Measurements from ENCODE around the gene CIDEA.

CIDEA gene

GRCh38 chr18:12274793-12275192 lies 20.6 kb downstream of the CIDEA start:
- no peak for DNase-seq (ENCODE audit: low spot score)

GRCh38 chr18:12276736-12277554 lies 22.8 kb downstream of the CIDEA start:
- no peak for DNase-seq (ENCODE audit: low spot score)

- peak; percentile 55 for DNase-seq (ENCODE audit: low spot score)
These were observed 24.1 kb downstream of the CIDEA start for GRCh38 chr18:12278215-12278671.

GRCh38 chr18:12278741-12279682 lies 24.9 kb downstream of the CIDEA start:
- DNase-seq (ENCODE audit: low spot score) = no peak

GRCh38 chr18:12279781-12280531 lies 25.8 kb downstream of the CIDEA start:
- no peak for DNase-seq (ENCODE audit: low spot score)

GRCh38 chr18:12281861-12282260 lies 27.7 kb downstream of the CIDEA start:
- no peak for DNase-seq (ENCODE audit: low spot score)

GRCh38 chr18:12282442-12283039 lies 28.4 kb downstream of the CIDEA start:
- no peak for DNase-seq (ENCODE audit: low spot score)

- no peak for DNase-seq (ENCODE audit: low spot score)
These were observed 29.1 kb downstream of the CIDEA start for GRCh38 chr18:12283256-12283655.

GRCh38 chr18:12283666-12284065 lies 29.5 kb downstream of the CIDEA start:
- no peak for DNase-seq (ENCODE audit: low spot score)

GRCh38 chr18:12287131-12287681 lies 33.0 kb downstream of the CIDEA start:
- DNase-seq (ENCODE audit: low spot score) = no peak

- peak; percentile 61 for DNase-seq (ENCODE audit: low spot score)
These were observed 33.7 kb downstream of the CIDEA start for GRCh38 chr18:12287684-12288402.

- DNase-seq (ENCODE audit: low spot score) = peak; percentile 42
These were observed 34.2 kb downstream of the CIDEA start for GRCh38 chr18:12288403-12288755.

- no peak for DNase-seq (ENCODE audit: low spot score)
These were observed 35.9 kb downstream of the CIDEA start for GRCh38 chr18:12290086-12290485.

GRCh38 chr18:12291161-12291560 lies 37.0 kb downstream of the CIDEA start:
- no peak for DNase-seq (ENCODE audit: low spot score)

GRCh38 chr18:12291690-12292089 lies 37.5 kb downstream of the CIDEA start:
- DNase-seq (ENCODE audit: low spot score) = peak; percentile 34

GRCh38 chr18:12293831-12294230 lies 39.7 kb downstream of the CIDEA start:
- no peak for DNase-seq (ENCODE audit: low spot score)

- DNase-seq (ENCODE audit: low spot score) = no peak
These were observed 41.4 kb downstream of the CIDEA start for GRCh38 chr18:12295389-12296086.

GRCh38 chr18:12296087-12296403 lies 41.9 kb downstream of the CIDEA start:
- DNase-seq (ENCODE audit: low spot score) = peak; percentile 25

GRCh38 chr18:12296457-12296856 lies 42.3 kb downstream of the CIDEA start:
- peak; percentile 36 for DNase-seq (ENCODE audit: low spot score)

GRCh38 chr18:12299862-12300261 lies 45.7 kb downstream of the CIDEA start:
- peak; percentile 28 for DNase-seq (ENCODE audit: low spot score)

Measured in D341Med (cell line).